HG03558 (cell line): ENCODE results near the gene TMEM239.
"Not testable (repeated sequence)": the region's sequence is repeated elsewhere in the genome, so short reads cannot be mapped to it uniquely, and the experiment has no call there.

Source experiments
- ATAC-seq: cut with Tn5 transposase; IDR thresholded peaks from one replicate; pipeline ENCODE4 v1.9.1; 2021; ENCODE audit warnings: moderate number of reproducible peaks; ENCODE audit not compliant: unreplicated experiment; ENCODE audit errors: extremely low read depth

The TMEM239 gene

GRCh38 chr20:2799271-2799670 lies 16.9 kb upstream of the TMEM239 start:
- no peak for ATAC-seq

DNA sequence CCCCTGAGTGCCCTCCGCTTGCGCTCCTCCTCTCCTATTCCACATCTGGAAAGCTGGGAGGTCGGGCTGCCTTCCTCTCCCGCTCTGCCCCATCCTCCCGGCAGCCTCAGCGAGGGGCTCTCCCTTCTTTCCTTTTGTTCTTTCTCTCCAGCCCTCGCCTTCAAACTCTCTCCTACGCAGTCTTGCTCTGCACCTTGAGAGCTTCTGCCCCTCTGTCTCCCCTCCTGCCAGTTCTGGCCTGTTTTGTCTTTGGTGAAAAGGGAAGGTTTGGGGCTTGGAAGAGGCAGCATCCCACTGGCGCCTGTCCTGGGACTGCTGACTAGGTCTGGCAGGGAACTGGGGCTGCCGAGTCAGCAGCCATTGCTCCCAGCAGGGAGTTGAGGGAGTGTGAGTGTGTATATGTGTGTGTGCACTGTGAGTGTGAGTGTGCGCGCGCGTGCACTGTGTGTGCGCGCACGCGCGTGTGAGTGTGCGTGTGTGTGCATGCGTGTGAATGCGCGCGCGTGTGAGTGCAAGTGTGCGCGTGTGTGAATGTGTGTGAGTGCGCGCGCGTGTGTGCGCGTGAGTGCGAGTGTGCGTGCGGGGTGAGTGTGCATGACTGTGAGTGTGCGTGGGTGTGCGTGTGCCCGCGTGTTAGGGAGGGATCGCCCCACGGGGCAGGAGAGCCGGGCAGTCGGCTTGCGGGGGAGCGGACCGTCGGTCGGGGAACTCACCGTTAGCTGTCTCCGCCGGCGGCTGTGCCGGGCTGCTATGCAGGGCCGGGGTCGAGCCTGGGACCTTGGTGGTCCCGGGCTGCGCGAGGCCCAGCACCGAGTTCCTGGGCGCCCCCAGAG lies 16.3 kb upstream of the TMEM239 start:
- ATAC-seq: no peak

DNA sequence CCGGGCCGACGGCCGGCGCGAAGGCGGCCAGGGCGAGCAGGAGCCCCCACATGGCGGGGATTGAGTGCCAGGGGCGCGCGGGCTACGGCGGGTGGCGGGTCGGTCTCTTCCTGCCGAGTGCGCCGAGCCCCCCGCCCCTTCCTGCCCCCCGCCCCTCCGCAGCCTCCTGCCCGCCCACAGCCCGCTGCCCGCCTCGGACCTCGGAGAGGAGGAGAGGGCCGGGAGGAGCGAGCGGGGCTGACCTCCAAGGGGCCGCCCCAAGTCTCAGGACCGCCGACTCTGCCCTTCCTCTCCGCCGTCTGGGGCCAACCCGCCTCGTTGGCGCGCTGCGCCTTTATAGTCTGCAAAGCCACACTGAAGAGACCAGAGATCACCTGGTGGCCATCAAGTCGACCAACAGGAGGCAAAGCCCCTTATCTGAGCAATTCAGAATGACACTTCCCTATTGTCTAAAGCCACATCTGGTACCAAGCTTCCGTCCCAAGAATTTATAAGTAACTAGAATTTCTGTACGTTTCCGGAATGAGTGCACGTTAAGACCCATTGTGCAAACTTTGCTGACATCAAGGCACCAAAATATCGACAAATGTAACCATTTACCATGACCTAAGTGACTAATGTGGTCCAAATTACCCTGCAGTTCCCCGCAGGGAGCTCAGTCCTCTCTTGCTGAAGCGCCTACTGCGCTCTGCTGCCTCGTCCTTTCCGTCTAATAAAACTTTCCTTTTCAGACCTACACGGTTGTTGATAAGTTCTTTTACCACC lies 15.5 kb upstream of the TMEM239 start, which contains the start of gene CPXM1:
Gene CPXM1, minus strand, starts transcription at position 107 of the 765 bp plus-strand sequence. Its CDS starts 55 bp downstream, at position 52.
- no peak for ATAC-seq

DNA sequence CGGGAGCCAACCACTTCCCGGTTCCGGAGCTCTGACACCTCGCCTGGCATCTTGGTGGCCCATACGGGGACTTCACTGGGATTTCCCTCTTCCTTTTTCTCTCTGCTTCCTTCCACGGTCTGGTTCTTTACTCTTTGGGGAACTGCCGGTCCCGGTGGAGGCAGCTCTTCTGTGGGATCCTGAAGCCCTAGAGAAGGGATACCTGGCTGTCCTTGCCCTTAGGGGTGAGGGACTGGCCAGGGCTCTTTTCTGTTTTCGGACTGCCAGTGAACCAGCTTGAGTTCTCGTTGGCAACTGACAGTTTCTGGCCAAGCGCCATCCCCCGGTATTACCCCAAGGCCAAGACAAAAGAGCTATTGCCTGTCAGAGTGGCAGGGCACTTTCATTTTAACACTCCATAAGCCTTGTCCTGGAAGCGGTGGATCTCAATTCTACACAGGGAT lies 14.9 kb upstream of the TMEM239 start:
- ATAC-seq: no peak

DNA sequence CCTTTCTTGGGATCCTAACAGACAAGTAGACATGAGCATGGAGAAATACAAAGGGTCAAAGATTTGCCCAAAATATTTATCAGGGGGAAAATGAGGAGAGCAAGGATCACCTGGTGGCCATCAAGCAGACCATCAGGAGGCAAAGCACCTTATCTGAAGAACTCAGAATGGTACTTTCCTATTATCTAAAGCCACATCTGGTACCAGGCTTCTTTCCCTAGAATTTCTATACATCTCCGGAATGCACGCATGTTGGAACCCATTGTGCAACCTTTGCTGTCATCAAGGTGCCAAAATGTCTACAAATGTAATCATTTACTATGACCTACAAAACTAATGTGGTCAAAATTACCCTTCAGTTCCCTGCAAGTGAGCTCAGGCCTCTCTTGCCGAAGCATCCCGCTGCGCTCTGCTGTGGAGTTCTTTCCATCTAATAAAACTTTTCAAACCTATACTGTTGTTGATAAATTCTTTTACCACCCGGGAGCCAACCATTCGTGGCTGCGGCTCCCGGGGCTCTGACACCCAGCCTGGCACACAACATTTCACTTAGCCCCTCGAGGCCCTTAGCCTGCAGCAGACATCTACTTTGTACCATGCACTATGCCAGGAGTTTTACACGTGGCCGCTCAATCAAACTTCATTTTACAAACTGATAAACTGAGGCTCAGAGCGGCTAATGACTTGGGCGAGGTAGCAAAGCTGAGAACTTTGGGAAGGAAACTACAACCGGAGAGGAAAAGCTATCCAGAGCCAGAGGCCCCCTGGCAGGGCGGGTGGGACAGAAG lies 11.9 kb upstream of the TMEM239 start:
- no peak for ATAC-seq

GRCh38 chr20:2804852-2805688 lies 11.1 kb upstream of the TMEM239 start:
- ATAC-seq: no peak

GRCh38 chr20:2805689-2806350 lies 10.3 kb upstream of the TMEM239 start:
- no peak for ATAC-seq

- no peak for ATAC-seq
Measured at GRCh38 chr20:2806351-2806701, 9.8 kb upstream of the TMEM239 start.

- ATAC-seq: no peak
Measured at GRCh38 chr20:2807019-2807418, 9.1 kb upstream of the TMEM239 start.

DNA sequence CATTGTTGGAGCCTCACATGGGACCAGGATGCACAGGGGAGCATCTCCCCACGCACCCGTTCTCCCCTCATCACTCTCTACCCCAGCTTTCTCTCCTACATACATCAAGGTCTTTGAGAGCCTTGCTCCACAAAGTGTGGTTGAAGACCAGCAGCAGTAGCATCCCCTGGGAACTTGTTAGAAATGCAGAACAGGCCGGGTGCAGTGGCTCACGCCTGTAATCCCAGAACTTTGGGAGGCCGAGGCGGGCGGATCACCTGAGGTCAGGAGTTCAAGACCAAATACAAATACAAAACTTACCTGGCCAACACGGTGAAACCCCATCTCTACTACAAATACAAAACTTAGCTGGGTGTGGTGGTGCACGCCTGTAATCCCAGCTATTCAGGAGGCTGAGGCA lies 8.2 kb upstream of the TMEM239 start:
- not testable (repeated sequence) for ATAC-seq

DNA sequence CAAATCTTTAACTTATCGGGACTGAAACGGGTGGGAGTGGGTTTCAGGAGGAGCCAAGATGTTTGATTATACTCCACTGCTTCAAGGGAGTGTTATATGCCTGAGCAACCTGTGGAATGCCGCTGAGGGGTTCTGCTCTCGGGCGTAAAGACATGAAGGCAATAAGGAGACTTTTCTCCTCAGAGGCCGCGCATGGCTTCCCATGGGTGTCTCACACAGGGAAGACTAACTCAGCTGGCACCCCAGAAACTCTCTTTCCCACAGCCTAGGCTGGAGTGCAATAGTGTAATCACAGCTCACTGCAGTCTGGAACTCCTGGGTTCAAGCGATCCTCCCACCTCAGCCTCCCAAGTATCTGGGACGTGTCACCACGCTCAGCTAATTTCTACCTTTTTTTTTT lies 6.5 kb upstream of the TMEM239 start:
- no peak for ATAC-seq

DNA sequence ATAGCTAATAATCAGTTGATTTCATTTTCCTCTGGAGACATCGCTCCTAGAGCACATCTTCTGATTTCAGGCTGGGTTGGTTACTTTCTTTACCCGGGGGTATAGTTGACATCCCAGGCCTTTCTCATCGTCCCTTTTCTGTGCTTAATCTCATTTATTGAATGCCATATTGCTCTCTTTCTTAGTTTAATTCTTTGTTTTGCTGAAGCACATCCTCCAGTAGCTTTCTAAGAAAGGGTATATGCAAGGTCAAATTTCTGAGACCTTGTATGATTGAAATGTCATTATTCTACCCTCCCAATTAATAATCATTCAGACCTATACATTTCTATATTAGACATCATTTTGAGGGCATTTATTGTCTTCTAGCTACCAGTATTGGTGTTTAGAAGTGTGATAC lies 4.0 kb upstream of the TMEM239 start:
- ATAC-seq: no peak

DNA sequence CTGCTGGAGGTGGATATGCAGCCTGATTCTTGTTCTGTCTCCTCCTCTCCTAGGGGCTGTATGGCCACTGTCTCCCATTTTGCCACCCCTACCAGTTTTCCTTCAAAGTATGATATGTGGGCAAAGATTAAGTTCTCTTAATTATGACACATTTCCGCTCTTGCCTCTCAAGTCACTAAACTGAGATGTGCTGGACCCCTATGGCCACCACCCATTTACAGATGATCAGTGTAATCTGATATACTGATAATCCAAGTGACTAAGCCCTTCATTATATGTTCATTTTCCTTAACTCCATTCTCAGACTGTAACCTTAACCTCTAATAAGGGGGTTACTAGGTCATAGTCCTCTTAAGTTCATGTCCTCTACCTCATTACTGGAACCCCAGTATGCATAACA lies 2.1 kb upstream of the TMEM239 start:
- ATAC-seq: no peak

DNA sequence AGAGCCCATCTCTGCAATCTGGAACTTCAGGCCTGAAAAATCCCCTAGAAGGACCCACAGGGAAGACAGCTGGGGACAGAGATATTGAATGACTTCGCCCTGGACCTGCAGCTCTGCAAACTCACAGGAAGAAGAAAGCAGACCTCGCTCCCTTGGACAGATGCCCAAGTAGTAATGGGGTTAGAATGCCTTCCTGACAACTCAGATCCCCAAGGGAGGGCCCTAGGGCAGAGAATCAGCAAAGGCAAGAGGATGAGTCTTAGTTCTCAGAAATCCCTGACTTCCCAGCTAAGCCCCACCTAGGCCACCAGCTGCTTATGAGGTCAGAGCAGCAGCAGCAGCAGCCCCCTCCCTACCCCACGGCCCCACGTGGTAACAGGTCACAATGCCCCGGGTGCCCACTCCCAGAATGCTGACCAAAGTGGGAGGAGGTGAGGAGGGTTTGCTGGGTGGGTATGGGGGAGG lies 1.5 kb upstream of the TMEM239 start, which contains the start of gene C20orf141:
Gene C20orf141, plus strand, starts transcription at position 401 of the 465 bp plus-strand sequence. CDS start 198 bp downstream, outside the sequence.
- ATAC-seq: no peak

DNA sequence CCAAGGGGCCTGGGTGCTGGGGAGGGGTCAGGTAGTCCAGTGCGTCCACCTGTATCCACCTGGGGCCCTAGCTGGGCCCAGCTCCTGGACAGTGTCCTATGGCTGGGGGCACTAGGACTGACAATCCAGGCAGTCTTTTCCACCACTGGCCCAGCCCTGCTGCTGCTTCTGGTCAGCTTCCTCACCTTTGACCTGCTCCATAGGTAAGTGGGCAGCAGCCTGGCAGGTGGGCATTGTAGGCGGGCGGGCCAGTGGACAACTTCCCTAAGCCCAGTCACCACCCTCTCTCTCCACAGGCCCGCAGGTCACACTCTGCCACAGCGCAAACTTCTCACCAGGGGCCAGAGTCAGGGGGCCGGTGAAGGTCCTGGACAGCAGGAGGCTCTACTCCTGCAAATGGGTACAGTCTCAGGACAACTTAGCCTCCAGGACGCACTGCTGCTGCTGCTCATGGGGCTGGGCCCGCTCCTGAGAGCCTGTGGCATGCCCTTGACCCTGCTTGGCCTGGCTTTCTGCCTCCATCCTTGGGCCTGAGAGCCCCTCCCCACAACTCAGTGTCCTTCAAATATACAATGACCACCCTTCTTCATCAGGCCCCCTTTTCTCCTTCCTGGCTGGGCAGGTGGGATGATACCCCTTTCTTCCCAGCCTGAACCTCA lies 793 bp upstream of the TMEM239 start:
- no peak for ATAC-seq

DNA sequence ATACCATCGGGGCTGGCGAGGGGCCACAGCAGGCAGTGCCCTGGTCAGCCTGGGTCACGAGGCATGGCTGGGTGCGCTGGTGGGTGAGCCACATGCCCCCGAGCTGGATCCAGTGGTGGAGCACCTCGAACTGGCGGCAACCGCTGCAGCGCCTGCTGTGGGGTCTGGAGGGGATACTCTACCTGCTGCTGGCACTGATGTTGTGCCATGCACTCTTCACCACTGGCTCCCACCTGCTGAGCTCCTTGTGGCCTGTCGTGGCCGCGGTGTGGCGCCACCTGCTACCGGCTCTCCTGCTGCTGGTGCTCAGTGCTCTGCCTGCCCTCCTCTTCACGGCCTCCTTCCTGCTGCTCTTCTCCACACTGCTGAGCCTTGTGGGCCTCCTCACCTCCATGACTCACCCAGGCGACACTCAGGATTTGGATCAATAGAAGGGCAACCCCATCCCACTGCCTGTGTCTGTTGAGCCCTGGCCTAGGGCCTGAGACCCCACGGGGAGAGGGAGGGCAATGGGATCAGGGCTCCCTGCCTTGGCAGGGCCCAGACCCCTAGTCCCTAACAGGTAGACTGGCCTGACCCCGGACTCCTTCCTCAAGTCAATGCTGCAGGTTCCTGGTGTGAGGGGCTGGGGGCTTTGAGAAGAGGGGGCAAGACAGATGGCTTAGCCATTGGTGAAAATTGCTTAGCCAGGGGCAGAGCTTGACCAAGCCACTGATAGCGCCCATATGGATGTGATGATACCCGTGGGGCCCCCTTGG lies 598 bp downstream of the TMEM239 start:
- no peak for ATAC-seq

- ATAC-seq: no peak
Measured at GRCh38 chr20:2817341-2817726, 1.2 kb downstream of the TMEM239 start.
